Measurements from ENCODE around the gene DCTN3.

Gene DCTN3

DNA sequence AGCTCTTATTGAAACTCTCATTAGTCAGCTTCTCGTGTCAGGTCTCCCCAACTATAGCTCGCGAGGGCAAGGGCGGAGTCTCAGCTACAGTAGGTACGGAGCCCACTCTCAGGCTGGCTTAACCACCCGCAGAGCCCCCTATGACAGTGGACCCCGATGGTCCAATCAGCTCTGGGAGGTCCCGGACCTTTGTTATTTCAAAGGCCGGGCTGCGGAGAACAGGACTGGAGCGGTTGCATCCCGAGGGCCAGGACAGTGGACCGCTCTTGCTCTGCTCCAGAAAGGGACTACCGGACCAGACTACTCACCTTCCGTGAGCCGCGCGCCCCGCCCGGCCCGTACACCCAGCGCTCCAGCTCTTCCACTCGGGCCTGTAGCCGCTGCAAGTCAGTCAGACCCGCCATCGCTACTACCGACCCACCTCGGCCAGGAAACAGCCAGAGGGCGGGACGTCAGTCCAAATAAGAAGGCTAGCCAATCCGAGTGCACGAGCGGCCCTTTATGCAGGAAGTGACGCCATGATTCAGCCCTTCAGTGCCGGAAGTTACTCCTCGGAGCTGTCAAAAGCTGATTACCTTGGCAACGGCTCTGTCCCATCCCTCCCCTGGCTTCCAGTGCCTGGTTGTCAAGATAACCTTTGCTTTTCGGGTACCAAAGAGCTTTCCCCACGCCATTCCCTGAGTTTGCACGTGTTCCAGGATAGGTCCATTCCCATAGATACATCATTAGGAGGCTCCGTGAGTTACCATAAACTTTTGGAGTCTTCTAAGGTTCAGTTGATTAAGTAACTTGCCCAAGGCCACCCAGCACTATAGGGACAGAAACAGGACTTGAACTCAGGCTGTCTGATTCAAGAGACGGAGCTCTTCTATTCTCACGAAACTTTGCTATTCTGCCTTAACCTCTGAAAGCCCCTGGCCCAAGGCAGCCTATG, at the start of gene DCTN3:
Gene DCTN3 (minus strand): TSS at position 435 of the 934 bp plus-strand sequence. CDS start 31 bp downstream, at position 404.
- peak; percentile 95 for DNase-seq

GRCh38 chr9:34665381-34666250, 45.3 kb upstream of the DCTN3 start:
- DNase-seq, result peak; percentile 87

DNA sequence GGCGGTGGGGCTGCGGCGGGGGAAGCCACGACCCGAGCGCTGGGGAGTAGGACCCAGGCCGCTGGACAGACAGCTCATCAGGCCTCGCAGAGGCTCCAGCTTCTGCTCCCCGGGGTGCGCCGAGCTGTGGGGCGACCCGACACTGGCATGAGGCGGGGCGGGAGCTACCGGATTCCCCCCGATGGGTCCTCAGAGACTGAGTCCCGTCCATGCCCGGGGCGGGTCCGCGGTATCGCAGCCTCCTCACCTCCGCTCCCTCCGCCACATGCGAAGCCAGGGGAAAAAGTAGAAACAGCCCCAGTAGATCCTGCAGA, 44.7 kb upstream of the DCTN3 start:
- no peak for DNase-seq

- no peak for DNase-seq
Measured at GRCh38 chr9:34664281-34665066, 44.2 kb upstream of the DCTN3 start.

DNA sequence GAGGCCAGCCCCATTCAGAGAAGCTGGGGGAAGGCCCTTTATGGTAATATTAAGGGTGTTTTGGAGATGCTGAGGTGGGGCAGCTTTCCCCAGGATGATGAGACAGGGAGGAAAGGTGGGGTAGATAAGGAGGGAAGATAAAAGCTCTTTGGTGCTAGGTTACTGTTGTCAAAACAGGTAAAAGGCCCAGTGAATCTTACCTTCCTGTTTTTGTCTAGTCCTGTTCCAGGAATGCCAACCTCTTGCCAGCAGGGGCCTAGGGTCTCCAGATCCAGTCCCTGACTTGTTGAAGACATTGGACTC, 43.0 kb upstream of the DCTN3 start:
- DNase-seq, result no peak

- DNase-seq, result no peak
Measured at GRCh38 chr9:34662526-34663302, 42.4 kb upstream of the DCTN3 start, which contains the start of gene CCL27. TSS of gene CCL27 (minus strand) at chr9:34662657. CDS start at chr9:34662633, 24 bp downstream.

DNA sequence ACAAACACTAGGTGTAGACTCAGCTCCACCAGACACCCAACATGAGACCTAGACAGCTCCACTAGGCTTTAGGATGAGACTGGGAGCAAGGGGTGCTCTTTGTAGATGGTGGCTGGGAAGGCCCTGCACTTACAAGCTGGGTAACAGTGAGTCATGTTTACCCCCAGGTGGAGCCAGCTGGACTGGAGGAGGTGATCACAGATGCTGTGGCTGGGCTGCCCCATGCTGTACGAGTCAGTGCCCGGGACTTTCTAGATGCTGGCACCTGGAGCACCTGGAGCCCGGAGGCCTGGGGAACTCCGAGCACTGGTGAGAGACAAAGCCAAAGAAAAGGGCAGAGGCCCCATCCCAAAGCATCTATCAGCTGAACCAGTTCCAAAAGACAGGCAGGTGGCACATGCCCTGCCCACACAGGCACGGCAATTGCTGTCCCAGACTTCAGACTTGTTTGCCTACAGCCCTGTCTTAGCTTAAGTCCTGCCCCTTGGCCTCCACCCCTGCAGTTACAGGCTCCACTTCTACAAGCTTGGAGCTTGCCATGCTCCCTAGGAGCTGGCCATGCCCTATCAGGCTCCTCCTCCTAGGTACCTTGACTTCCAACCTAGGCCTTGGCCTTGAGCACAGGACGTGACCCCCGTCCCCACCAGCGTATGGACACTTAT, 39.4 kb upstream of the DCTN3 start:
- DNase-seq, result no peak

- no peak for DNase-seq
Measured at GRCh38 chr9:34658461-34658860, 38.2 kb upstream of the DCTN3 start.

DNA sequence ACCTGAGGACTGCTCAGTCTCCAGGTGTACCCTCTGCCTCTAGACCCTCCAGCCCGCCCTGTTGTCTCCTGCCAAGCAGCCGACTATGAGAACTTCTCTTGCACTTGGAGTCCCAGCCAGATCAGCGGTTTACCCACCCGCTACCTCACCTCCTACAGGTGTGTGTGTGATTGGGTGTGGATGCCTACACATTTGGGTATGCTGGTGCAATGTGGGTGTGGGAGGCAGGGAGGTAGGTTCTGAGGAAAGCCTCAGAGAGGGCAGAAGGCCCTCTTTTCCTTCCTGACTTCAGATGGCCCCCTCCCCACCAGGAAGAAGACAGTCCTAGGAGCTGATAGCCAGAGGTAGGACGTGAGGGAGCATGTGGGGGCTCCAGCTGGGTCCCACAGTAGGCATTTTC, 36.7 kb upstream of the DCTN3 start:
- no peak for DNase-seq

DNA sequence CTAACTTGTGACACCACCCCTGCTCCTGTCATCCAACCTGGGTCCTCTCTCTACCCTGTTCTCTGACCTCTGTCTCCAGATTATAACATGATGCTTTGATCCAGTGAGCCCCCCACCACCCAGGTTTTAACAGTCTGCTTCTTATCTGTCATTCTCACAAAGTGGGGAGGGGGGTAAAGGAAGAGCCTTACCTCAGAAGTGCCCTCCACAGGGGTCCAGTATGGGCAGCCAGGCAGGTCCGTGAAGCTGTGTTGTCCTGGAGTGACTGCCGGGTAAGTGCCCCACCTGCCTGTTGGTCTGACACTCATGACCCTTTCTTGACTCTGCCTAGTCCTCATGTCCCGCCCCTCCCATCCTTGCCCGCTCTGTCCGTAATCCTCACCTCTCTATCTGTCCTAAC, 35.1 kb upstream of the DCTN3 start:
- no peak for DNase-seq

DNA sequence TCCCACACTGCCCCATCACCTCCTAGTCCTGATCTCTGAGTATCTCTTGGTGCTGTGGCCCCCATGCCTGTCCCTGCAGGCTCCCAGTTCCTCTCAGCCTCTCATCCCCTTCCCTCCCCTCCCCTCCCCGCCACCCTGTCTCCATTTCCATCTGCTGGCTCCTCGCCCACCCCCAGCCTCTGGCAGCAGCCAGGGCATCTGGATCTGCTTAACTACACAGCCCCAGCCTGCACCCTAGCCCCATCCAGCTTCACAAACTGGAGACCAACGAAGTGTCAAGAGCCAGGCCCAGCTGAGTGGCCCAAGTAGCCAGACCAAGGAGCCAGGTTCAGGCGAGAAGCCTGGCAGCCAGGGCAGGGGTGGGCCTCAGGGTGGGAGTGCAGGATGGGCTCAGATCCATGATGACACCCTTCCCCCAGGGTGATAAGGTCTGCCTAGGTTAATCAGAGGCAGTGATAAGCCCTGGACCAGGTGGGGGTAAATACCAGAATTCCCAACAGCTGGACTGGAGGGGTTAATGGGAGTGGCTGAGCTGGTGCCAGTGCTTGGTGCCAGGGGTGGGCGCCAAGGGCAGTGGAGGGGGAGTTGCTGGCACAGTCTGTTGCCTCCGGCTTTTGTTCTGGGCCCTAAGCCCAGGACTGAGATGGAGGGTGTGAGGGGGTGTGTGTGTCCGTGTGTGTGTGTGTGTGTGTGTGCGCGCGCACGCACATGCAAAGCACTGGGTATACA, 34.2 kb upstream of the DCTN3 start:
- DNase-seq, result peak; percentile 33

DNA sequence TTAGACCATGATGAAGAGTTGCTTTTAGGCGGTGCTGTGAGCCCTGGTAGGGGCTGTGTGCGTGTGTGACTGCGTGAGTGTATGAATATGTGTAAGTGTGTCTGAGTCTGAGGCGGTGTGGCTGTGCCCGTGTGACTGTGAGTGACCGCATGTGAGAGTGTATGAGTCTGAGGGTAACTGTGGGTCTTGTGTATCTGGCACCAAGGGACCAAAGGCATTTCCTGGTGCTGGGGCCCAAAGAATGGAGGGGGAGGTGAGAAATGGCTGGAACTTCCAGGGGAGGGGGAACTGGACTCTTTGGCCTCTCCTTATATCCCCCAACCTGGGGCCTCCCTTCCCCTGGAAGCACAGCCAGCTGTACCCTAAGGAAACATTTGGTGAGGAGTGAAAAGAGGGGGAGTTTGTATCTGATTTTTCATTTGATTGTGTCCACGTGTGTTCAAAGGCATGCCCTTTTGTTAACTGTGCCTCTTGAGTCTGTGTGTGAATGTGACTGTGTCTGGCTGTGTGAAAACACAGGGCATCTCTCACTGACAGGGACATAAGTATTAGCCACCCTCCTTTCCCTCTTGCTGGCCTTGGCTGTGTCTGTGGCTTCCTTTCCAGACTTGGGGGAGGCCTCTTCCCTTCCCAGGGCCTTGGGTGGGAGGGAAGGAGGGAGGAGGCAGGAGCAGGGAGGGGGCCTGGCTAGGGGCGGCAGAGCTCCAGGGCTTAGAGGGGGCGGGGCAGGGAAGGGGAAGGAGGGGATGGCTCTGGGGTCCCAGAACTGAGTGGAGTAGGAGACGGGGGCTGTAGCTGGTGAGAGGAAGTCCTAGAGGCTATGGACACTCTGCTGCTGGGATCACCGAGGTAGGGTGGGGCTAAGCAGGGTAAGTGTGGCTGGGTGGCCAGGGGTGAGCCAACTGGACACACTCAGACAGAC, 33.1 kb upstream of the DCTN3 start:
- no peak for DNase-seq

DNA sequence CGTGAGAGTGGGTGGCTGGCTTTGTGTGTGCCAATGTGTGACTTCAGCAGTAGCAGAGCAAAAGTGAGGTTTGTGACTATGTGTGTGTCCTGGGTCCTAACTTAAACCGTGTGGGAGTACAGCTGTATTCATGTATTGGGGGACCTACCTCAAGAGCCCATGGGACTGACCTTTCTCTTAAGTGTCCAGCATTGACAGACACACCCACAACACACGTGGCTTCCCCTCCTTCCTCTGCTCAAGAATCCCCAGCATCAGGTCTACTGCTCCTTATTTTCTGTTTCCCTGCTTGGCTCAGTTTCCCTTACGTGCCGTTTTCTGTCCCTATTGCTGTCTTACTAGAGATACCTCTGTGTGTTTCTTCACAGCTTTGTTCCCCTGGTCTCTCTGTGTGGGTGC, 32.3 kb upstream of the DCTN3 start:
- no peak for DNase-seq

DNA sequence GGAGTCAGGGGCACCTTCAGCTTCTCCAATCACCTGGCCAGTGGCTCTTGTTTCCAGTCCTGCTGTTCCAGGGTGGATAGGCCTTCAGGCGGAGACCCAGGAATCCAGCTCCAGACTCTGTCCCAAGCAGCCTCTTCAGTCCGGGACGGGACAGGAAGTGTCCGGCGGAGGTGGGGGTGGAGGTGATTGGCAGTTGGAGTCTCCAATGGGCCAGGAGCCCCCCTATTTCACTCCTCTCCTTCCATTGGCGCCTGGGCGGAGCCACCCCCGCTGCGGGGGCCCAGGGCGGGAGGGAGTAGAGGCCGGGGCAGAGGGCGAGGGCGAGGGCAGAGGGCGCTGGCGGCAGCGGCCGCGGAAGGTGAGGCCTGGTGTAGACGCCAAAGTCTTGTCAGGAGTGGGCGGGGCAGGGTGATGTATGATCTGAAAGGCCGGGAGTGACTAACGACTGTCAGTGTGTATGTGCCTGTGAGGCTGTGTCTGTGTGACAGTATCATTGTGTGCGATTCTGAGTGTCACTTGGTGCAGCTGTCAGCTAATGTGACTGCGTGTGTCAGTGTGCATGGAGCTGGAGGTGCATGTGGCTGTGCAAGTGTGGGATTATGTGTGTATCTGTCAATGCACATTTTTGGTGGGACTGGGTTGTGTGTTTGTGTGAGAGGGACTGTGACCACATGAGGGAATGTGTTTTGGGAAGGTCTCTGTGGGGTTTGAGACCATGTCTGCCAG, 31.7 kb upstream of the DCTN3 start, which contains the start of gene IL11RA:
Gene IL11RA (plus strand): TSS at position 310 of the 726 bp plus-strand sequence. CDS start 3,033 bp downstream, outside the sequence.
- DNase-seq, result peak; percentile 14

DNA sequence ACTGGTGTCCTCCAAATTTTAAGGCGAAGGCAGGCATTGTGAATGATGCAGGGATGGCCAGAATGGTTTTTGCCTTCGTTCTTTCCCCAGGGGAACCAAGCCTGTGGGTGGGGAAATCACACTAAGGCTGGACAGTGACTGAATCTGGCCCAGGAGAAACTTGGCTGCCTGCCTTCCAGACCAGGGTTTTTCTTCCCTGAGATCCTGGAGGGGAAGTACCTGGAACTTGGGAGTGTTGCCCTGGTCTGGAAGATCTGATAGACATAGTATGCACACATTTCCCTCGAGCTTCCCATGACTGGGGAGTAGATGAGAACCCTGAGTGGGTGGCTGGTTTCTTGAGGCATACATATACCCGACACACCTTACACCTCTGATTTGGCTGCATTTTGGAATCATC, 31.0 kb upstream of the DCTN3 start:
- DNase-seq, result no peak

GRCh38 chr9:34650816-34651215, 30.5 kb upstream of the DCTN3 start:
- DNase-seq, result no peak

DNA sequence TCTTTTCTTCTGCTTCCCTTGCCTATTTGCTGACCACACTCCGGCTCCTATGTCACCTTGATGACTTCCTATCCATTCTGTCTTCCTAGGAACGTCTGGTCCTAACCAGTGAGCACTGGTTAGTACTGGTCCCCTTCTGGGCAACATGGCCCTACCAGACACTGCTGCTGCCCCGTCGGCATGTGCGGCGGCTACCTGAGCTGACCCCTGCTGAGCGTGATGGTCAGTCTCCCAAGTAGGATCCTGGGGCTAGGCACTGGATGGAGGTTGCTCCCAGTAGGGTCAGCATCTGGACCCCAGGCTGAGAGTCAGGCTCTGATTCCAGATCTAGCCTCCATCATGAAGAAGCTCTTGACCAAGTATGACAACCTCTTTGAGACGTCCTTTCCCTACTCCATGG, 28.4 kb upstream of the DCTN3 start:
- DNase-seq, result no peak

DNA sequence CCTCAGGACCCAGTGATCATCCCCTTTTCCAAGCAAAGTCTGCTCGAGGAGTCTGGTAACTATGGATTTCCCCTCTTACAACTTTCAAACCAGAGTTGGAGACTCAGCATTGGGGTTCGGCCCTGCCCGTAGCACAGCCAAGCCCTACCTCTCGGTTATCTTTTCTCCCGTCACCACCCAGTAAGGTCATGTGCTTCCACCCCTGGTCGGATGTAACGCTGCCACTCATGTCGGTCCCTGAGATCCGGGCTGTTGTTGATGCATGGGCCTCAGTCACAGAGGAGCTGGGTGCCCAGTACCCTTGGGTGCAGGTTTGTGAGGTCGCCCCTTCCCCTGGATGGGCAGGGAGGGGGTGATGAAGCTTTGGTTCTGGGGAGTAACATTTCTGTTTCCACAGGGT, 27.4 kb upstream of the DCTN3 start:
- no peak for DNase-seq

DNA sequence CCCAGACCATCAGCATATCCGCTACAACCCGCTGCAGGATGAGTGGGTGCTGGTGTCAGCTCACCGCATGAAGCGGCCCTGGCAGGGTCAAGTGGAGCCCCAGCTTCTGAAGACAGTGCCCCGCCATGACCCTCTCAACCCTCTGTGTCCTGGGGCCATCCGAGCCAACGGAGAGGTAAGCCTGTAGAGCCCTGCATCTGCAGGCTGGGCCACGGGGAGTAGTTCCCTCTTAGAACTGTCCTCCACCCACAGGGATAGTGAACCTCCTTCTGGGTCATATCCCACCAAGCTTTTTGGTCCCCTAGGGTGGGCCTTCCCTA, 26.7 kb upstream of the DCTN3 start:
- DNase-seq, result no peak

All from NCI-H2029 treated with DMSO at 0.1 percent for 48 hours (cell line).